GM20431 (cell line): Measurements from ENCODE around the gene LRMDA.

Source experiments
- in situ Hi-C: fragments of 300-500 bp; cut with MseI, MboI; formaldehyde crosslinking; loops from one replicate; pipeline ENCODE4 v1.15.0; 2020; ENCODE audit warnings: low sequenced_read_pairs; ENCODE audit not compliant: unreplicated experiment

The LRMDA gene

DNA sequence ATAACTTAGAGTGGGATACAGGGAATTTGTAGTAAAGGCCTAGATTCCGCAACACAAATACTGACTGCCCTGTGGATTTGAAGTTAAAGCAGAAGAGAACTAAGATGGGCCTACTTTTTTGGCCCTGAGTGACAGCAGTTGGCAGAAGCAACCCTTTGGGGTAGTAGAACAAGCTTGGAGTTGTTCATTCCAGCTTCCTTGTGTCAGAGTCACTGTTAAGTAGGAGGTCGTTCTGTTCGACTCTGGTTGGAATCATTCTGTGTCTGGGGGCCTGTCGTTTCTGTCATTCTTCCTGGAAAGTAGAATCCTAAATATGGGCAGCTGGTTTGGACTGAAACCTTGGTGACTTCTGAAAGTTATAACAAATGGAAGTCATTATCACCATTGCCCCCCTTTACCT is 865.9 kb downstream of the LRMDA start:
- in situ Hi-C loops = no loop called here

DNA sequence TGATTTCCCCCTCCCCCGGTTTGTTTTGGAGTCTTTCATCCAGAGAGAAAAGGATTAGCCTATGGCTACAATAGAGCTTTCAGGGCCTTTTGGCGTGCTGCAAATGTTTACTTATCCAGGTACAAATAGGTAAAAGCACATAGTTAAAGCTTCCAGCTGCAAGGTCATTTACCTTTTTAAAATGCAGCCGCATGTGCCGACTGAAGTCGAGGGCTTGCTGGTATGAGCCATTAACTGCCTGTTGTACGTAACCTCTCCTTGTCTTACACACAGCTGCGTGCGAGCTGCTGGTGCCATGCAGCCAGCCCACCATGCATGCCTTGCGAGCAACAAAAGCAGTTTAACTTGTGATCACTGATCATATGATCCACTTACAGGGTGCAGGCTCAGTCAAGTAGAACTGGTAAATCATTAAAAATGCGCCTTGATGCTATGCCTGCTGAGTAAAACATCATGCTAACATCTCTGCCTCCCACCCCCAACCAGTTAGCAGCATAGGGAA is 866.4 kb downstream of the LRMDA start:
- in situ Hi-C loops = no loop called here

DNA sequence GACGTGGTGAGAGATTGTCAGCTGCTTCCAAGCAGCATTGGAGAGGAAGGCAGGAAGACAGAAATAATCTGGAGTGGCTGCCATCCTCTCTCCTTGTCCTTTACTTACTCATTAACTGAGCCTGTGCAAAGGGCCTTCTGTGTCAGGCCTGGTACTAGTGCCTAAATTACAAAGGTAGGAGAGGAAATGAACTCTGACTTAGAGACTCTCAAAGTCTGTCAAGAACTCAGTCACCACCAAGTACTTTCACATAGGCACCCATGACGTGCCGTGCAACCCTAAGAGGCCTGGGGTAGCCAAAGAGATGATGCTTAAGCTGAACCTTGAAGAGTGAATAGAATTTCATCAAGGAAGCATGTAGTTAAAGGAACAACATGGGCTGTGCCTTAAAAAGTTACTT is 866.9 kb downstream of the LRMDA start:
- in situ Hi-C loops = no loop called here

DNA sequence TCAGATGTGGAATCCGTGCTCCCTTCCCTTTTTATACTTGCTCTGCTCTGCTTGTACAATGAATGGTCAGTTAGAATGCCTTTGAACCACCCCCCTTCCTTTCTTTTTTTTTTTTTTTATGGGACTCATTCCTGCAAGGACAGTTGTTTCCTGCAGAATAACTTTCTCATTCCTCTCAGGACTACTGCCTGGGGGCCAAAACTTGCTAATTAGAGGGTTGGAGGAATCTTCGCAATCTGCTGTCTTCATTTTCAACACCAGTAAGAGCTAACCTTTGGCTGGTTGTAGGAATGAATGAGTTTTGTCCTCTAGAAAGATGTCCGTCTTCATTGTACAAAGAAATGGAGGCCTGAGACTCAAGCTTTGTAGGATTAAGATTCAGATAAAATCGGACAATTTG is 868.1 kb downstream of the LRMDA start:
- in situ Hi-C loops = no loop called here

DNA sequence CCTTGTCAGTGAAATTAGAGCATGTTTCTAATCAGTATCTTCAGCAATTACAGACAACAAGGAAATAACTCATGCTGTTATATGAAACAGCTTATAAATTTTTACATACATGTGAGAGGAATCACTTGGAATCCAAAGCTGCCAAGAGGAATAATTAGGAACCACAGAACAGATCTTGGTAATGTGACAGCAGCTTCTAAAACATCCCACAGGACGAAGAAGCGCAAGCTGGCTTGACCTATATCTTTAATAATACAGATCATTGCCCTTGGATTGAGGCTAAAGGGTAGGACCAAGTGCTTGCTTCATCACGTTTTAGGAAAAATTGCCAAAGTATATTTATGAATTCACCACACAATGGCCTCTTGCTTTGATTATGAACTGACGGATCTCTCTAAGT is 869.8 kb downstream of the LRMDA start:
- in situ Hi-C loops = loop anchor here (25.0 kb wide), 1 partner anchor 914 kb away; no protein-coding TSS in a partner anchor

DNA sequence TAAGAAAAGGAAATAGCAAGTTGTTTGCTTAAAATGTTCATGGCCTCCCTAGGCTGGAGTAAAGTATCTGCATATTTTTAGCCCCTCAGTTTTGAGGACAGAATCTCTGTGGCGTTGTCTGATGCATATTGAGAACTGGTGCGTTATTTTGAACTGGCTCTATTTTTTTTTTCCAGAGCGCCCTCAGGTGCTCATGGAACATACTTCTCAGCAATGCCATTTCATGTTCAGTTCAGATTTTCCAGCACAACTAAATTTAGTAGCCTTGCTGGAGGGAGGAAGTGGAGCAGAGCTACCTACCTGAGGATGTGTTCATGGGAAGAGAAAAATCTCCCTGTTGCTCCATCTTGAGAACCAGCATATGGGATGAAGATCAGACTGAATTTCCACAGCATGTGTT is 870.5 kb downstream of the LRMDA start:
- in situ Hi-C loops = loop anchor here (25.0 kb wide), 1 partner anchor 915 kb away; no protein-coding TSS in a partner anchor

DNA sequence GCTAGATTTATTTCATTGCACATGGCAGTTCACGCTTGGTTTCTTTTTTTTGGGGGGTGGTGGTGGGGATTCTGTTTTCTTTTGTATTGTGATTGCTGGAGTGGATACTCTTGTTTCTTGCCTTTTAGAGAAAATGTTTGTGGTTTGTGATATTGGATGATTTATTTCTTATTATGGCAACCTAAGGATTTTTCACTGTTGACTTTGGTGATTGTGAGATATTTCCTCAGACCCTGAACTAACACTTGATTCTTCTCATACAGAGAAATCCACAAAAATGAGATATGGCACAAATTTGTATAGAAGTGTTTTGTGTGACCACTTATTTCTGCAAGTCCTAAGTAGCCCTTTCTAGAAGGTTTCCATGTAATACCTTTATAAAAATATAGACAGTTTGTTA is 871.1 kb downstream of the LRMDA start:
- in situ Hi-C loops = loop anchor here (25.0 kb wide), 1 partner anchor 915 kb away; no protein-coding TSS in a partner anchor

DNA sequence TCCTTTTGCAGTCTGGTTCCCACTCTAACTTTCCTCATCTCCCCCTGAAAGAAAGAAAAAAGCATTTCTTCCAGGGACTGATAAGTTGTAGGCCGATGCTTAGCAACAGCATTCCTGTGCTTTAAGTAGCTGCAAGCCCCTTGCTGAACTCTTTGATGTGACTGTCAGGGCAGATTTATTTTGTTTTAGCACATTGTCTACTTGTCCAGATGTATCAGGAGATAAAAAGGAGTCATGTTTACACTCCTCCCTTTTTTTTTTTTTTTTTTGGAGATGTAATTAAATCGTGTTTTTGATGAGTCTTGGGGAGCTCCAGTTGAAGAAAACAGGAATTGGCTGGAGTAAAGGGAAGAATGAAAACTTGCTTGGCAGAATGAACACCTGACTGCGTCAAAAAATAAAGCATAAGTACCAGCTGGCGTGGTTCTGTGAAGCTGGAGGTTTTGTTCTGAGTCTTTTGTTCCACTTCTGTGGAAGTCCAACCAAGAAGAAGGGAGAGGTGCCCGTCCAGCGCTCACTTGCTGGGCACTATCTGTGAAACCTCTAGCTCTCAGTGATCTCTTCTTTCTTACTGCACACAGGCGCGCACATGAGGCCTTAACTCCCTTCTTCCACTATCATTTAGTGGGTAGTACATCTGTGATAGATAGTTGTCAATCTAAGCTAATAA is 871.7 kb downstream of the LRMDA start:
- in situ Hi-C loops = loop anchor here (25.0 kb wide), 1 partner anchor 916 kb away; no protein-coding TSS in a partner anchor

DNA sequence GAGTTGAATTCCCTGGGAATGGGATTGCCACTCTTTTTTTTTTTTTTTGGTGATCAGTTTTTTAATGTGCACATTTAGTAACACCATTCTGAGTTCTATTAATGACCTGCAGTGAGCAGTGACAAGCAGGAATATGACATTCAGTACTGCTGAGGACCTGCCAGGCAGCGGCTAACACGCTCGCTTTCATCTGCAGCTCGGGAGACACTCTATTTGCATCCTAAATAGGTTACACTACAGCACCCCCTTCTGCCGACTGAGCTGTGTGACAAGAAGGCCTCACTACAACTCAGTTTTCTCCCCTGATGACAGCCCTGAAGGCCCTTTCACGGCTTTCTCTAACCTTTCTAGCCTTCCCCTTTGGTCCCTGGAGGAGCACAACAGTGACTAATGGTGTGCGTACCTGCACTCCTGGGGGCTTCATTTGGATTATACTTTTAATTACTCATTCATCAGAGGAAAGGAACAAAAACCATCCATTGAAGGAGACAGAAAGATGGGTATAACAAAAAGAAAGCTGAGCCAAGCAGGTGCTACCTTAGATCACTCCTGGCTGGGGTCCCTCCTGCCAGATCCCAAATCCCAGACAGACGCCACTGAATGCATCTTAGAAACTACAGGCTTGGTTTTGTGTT is 872.4 kb downstream of the LRMDA start:
- in situ Hi-C loops = loop anchor here (25.0 kb wide), 1 partner anchor 916 kb away; no protein-coding TSS in a partner anchor

DNA sequence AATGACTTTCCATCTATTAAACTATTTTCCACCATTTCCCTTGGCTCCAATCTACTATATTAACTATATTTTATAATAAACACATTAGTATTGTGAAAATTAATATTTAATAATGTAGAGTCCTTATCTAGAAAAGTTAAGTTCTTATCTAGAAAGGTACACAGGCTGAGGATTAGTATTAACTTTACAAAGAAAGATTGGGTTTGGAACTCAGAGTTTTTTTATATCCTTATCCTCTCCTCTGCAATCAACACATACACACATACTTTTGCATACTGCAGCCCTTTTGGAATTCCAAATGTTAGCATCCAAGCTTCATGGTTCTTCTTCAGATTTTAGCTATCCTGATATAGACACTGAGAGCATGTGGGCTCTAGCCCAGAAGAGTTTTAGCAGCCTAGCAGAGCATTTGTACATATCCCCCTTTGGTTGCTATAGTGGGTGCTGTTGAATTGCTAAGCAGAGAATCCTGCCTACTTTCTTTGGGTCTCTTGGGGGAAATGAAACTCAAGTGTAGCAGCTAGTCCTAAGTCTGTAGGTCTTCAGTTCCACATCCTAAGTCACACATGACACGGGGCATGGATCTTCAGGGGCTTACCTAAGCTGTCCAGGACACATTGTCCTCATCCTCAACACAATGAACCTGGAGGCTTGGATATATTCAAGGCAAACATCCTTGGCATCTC is 874.6 kb downstream of the LRMDA start:
- in situ Hi-C loops = loop anchor here (25.0 kb wide), 1 partner anchor 919 kb away; no protein-coding TSS in a partner anchor

DNA sequence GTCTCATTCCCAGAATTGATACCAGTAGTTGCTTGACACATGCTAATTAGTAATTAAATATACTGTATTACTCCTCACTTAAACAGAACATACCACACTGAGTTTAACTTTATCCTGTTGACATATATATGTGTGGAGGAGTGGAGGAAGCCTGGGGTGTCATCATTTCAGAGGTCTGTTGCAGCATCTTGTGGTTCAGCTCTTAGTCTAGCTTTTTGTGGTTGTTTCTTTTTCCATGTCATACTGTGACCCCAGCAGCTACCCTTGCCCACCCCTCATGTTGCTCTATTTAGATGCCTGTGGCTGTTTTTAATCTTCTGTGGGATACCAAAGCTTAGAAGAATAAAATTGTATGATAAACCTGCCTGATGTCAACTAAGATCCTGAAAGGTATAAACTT is 875.4 kb downstream of the LRMDA start:
- in situ Hi-C loops = loop anchor here (25.0 kb wide), 1 partner anchor 920 kb away; no protein-coding TSS in a partner anchor

DNA sequence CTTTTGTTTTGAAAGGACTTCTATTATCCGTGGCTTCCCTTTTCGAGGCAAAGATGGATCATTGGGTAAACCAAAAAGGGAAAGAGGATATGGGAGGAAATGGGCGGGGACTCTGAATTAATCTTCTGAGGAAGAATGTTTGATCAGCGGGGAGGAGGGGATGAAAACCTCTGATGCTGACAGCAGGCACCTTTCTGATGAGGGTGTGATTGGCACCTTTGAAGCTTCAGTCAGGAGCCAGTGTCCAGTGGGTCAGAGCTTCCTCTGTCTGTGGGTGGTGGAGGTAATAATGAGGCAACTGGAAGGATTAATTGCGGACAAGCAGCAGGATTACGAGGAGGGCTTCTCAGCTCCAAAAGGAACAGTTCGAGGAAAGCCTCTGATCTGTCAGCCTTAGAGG is 877.6 kb downstream of the LRMDA start:
- in situ Hi-C loops = loop anchor here (25.0 kb wide), 1 partner anchor 922 kb away; no protein-coding TSS in a partner anchor

DNA sequence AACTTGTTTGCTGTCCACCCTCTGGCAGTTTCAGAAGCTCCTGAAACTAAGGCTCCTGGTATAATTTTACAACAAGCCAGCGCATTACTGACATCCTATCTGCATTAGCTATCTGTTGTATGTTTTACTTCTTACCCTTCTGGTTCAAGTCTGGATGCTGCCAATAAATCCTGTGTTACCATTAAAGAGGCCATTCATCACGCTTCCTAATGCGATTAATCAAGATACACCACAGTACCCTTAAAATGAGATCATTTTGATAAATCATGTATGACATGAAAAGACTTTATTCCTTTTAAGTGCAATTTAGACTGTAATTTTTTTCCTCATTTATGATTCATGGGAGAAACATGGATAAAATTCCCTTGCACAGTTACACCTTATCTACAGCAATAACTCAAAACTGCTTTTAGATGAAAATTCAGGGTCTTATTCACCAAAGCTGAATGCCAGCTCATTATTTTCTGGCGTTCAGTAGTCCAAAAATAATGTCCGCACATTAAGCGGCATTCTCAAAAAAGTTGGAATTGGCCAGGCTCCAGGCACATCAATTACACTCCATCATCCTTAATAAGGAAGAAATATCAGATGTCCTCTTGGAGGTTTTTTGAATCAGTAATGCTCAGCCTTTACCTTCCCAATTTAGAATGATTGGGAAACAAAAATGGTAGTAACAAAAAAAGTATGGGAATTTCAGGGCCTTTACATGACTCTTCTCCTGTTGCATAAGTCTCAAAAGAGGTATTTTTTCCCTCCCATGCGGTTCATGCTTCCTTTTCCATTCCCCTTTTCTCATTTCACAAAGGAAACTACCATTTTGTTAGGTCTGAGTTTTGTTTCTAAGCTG is 878.5 kb downstream of the LRMDA start:
- in situ Hi-C loops = loop anchor here (25.0 kb wide), 1 partner anchor 923 kb away; no protein-coding TSS in a partner anchor

DNA sequence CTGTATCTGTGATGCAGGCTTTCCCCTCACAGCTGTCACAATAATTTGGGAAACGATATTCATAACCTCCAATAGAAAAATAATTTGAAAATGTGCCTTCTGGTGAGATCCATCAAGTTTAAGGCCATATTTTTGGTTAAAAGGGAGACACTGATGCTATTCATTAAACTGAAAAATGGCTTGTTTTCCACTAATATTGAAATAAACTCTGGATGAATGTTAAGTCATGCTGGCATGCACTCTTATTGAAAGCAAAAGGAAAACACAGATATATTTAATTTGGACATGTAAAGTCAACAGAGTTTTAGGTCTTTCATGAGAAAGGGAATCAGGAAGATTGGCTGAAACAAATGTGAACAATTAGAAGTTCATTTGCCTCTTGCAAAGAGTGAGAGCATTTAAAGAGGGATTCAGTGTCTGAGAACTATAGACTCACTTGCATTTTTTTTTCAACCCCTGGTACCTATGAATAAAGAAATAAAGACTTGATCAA is 879.2 kb downstream of the LRMDA start:
- in situ Hi-C loops = loop anchor here (25.0 kb wide), 1 partner anchor 923 kb away; no protein-coding TSS in a partner anchor

DNA sequence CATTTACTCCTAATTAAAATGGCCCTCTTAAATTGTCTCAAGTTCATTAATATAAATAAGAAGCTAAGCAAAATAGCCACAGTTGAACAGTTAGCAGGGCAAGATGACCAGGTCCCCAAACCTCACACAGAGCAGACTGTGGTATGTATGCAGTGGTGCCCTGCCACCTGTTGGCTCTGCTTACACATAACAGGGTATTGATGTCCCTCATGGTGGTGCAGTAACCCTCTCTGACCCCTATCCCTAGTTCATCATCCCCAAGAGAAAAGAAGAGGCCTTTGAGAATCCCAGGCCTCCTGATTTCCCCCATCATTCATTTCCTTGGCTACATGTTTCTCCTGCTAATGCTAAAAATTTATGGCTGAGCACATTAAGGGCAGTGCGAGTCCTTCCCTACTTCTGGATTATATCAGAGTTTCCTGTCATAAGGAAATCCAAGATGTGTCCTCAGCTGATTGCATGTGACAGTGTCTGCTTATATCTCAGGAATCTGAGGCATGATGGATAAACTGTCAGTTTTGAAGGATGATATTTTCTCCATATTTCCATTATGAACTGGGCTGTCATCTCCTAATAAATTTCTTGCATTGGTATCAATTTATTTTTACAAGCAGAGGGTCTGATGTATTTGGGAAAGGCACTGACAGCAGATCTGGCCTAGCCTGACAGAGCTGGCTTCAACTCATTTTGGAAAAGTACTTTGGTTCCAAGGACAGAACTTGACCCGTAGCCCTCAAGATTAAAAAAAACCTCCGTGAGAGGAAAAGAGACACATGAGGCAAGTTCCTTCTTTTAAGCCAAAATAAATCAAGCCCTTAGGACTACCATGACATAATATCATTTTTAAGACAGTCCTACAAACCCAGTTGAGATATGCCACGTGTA is 880.6 kb downstream of the LRMDA start:
- in situ Hi-C loops = loop anchor here (25.0 kb wide), 1 partner anchor 925 kb away; no protein-coding TSS in a partner anchor

DNA sequence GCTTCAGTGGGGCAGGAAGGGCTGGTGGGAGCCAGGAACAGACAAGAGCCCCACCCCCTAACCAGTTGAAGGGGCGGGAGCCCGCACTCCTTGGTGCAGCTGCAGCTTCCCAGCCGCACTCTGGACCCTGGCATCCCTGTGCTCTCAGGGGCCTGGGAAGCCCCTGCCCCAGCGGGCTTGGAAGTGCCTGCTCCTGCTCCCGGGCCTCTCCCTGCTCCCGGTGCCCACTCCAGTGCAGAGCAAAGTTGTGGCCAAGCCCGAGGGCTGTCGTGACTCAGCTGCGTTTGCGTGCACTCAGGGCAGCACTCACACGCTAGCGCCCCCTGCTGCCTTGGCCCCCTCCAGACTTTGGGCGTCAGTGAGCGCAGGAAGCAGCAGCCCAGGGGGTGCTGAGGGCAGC is 883.8 kb downstream of the LRMDA start:
- in situ Hi-C loops = loop anchor here (25.0 kb wide), 1 partner anchor 928 kb away; no protein-coding TSS in a partner anchor

DNA sequence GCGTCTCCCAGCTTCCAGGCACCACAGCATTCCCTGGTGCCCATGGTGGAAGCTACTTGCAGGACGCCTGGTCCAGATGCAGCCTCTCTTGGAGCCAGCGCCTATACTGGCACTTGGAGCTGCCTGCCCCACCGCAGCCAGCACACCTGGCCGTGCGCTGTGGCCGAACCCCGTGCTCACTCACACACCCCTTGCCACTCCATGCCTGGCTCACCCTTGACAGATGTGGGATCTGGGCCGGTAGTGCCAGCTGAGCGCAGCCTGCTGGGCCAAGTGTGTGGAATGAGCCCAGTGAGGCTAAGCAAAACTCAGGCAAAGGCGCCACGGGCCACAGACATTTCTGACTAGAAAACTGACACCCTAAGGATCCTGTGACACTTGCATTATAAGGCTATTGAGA is 884.8 kb downstream of the LRMDA start:
- in situ Hi-C loops = loop anchor here (25.0 kb wide), 1 partner anchor 929 kb away; no protein-coding TSS in a partner anchor

DNA sequence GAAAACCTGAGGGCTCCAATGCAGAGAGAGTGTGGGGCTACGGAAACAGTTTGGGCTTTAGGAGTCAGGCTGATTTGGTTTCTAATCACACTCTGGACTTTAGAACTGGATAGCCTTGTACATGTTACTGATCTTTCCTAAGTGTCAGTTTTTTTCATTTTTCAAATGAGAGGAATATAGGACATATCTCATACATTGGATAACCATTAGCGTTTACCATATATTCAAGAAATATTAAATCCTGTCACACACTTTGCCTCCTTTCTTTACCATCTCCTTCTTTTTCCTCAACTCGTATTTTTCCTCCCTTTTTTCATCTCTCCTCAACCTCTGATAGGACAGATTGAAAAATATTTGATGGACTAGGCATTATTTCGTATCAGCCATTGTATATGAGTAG is 885.7 kb downstream of the LRMDA start:
- in situ Hi-C loops = loop anchor here (25.0 kb wide), 1 partner anchor 930 kb away; no protein-coding TSS in a partner anchor
